Ishikawa (cell line): ENCODE measurements around the gene PDZK1IP1.

Experiments
- MAX ChIP-seq: IDR thresholded peaks from 2 replicates; pipeline ENCODE4 v1.6.1; 2012
- YY1 ChIP-seq: IDR thresholded peaks from 2 replicates; pipeline ENCODE4 v1.6.1; 2012; ENCODE audit warnings: low read depth
- ZBTB7A ChIP-seq: IDR thresholded peaks from 2 replicates; pipeline ENCODE4 v1.6.1; 2012; ENCODE audit warnings: low read depth

- TF ChIP-seq ZBTB7A (no peak), YY1 (no peak), MAX (no peak)
Measured at GRCh38 chr1:47207803-47208373, 18.1 kb upstream of the PDZK1IP1 start.
